Upper lobe of left lung (tissue), 4 donors: Measurements from ENCODE around the gene LDLRAD2.

Source experiments
- CTCF ChIP-seq, 6 experiments: fragments of 450-650 bp in 4 of 6; fragments of 200-600 bp in 2 of 6; sonication (generic) in 2 of 6; IDR thresholded peaks; one replicate each; pipeline ENCODE4 v1.5.1; 2016 to 2019; ENCODE audit warnings: antibody characterized with exemption in 6 of 6
- POLR2A ChIP-seq, 4 donors: fragments of 450-650 bp; IDR thresholded peaks; one replicate each; pipeline ENCODE4 v1.5.1; 2016 to 2017; ENCODE audit warnings: antibody characterized with exemption in 4 of 4, mild to moderate bottlenecking in 2 of 4
- POLR2AphosphoS5 ChIP-seq, 2 donors: sonication (generic); formaldehyde crosslinking; IDR thresholded peaks; one replicate each; pipeline ENCODE4 v1.5.1; 2017; ENCODE audit warnings: antibody characterized with exemption in 2 of 2

DNA sequence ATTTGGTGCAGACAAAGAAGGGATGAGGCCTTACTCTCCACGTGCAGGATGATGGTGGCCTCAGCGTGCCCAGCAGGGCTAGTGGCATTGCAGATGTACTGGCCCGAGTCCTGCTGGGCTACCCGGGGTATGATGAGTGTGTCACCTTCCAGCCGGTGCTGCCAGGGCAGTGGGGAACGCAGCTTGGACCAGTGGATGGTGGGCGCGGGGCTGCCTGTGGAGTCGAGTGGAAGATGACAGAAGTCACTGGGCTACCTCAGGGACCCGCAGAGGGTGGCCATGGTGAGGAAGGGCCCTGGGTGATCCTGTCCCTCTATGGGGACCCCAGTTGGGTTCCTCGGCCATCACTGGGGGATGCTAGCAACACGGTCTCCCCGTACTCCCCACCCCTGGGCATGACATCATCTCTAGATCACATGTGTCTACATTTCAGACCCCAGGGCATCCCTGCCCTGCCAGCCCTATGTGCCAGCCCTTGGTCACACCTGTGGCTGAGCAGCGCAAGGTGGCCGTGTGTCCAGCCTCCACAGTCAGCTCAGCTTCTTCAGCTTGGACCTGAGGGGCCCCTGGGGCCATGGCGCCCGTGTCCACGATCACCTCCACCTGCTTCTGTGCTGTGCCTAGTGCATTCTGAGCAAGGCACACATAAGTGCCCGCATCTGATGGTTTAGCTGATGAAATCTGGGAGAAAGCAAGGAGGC is 27.4 kb downstream of the LDLRAD2 start:
- TF ChIP-seq POLR2AphosphoS5 (IDR thresholded peaks at IDR 0.05) (no peak), CTCF (IDR thresholded peaks at IDR 0.05) (no peak), POLR2A (IDR thresholded peaks at IDR 0.05) (no peak)
